ENCODE measurements around the gene RSL1D1.
"Not testable (repeated sequence)": the region's sequence is repeated elsewhere in the genome, so short reads cannot be mapped to it uniquely, and the experiment has no call there.

Gene RSL1D1

GRCh38 chr16:11833951-11834695 is 17.2 kb downstream of the RSL1D1 start:
- H3K27ac ChIP-seq, result peak overlapping the region; percentile 61
- peaks cover 31% of the 10 kb centered on the region for H3K36me3 ChIP-seq (replicated peaks)
- in situ Hi-C loops (cut with HindIII; ENCODE audit: low pct_ligation_motif_present, low sequenced_read_pairs), result no loop called here
- no peak overlapping the region for H3K4me3 ChIP-seq (ENCODE audit: low read depth, low read length)
- no peak for TF ChIP-seq CTCF (IDR thresholded peaks at IDR 0.05; ENCODE audit: low read depth, low read length, missing control alignments)
- H3K27me3 ChIP-seq (replicated peaks), result no peaks in the 10 kb centered on the region
- peak; percentile 79 for DNase-seq

- no peak overlapping the region for H3K4me3 ChIP-seq (ENCODE audit: low read depth, low read length)
- in situ Hi-C loops (cut with HindIII; ENCODE audit: low pct_ligation_motif_present, low sequenced_read_pairs), result no loop called here
- no peak for TF ChIP-seq CTCF (IDR thresholded peaks at IDR 0.05; ENCODE audit: low read depth, low read length, missing control alignments)
- no peaks in the 10 kb centered on the region for H3K27me3 ChIP-seq (replicated peaks)
- DNase-seq, result no peak
- no peak overlapping the region for H3K27ac ChIP-seq
- H3K36me3 ChIP-seq (replicated peaks), result no peaks in the 10 kb centered on the region
Measured at GRCh38 chr16:11828696-11829095, 22.6 kb downstream of the RSL1D1 start.

GRCh38 chr16:11825520-11826165 is 25.7 kb downstream of the RSL1D1 start:
- DNase-seq; H3K36me3 ChIP-seq (replicated peaks); H3K27me3 ChIP-seq (replicated peaks); H3K4me3 ChIP-seq (ENCODE audit: low read depth, low read length); in situ Hi-C loops (cut with HindIII; ENCODE audit: low pct_ligation_motif_present, low sequenced_read_pairs); H3K27ac ChIP-seq: not testable (repeated sequence)

GRCh38 chr16:11824362-11824761 is 27.0 kb downstream of the RSL1D1 start:
- Histone ChIP-seq H3K27ac (no peak overlapping the region), H3K36me3 (replicated peaks) (no peaks in the 10 kb centered on the region), H3K4me3 (ENCODE audit: low read depth, low read length) (no peak overlapping the region), H3K27me3 (replicated peaks) (no peaks in the 10 kb centered on the region)
- TF ChIP-seq CTCF (IDR thresholded peaks at IDR 0.05; ENCODE audit: low read depth, low read length, missing control alignments), result no peak
- no peak for DNase-seq
- in situ Hi-C loops (cut with HindIII; ENCODE audit: low pct_ligation_motif_present, low sequenced_read_pairs), result no loop called here

- in situ Hi-C loops (cut with HindIII; ENCODE audit: low pct_ligation_motif_present, low sequenced_read_pairs); DNase-seq: not testable (repeated sequence)
Measured at GRCh38 chr16:11823645-11824044, 27.7 kb downstream of the RSL1D1 start.

GRCh38 chr16:11819798-11820197 is 31.5 kb downstream of the RSL1D1 start:
- no peak for DNase-seq
- Histone ChIP-seq H3K36me3 (replicated peaks) (no peaks in the 10 kb centered on the region), H3K27ac (no peak overlapping the region), H3K27me3 (replicated peaks) (no peaks in the 10 kb centered on the region), H3K4me3 (ENCODE audit: low read depth, low read length) (no peak overlapping the region)
- in situ Hi-C loops (cut with HindIII; ENCODE audit: low pct_ligation_motif_present, low sequenced_read_pairs), result no loop called here
- no peak for TF ChIP-seq CTCF (IDR thresholded peaks at IDR 0.05; ENCODE audit: low read depth, low read length, missing control alignments)

More at GRCh38 chr16:11823645-11824044, 27.7 kb downstream of the RSL1D1 start:
- not testable (repeated sequence) for H3K4me3 ChIP-seq (ENCODE audit: low read depth, low read length); H3K27ac ChIP-seq; H3K27me3 ChIP-seq (replicated peaks); H3K36me3 ChIP-seq (replicated peaks)

- H3K4me3 ChIP-seq (ENCODE audit: low read depth, low read length); H3K27ac ChIP-seq; H3K27me3 ChIP-seq (replicated peaks); DNase-seq; in situ Hi-C loops (cut with HindIII; ENCODE audit: low pct_ligation_motif_present, low sequenced_read_pairs); H3K36me3 ChIP-seq (replicated peaks): not testable (repeated sequence)
Measured at GRCh38 chr16:11818970-11819369, 32.4 kb downstream of the RSL1D1 start.
